ENCODE data around the gene OPCML.

GRCh38 chr11:133065847-133066485, 466.3 kb downstream of the OPCML start:
- TF ChIP-seq CTCF (IDR thresholded peaks at IDR 0.05; ENCODE audit: insufficient read depth, low read length) = no peak
- TF ChIP-seq GABPA (IDR thresholded peaks at IDR 0.05; ENCODE audit: low read depth) = no peak
- TF ChIP-seq REST (IDR thresholded peaks at IDR 0.05; ENCODE audit: insufficient replicate concordance, low read depth) = no peak
- no peak for TF ChIP-seq POLR2AphosphoS5 (IDR thresholded peaks at IDR 0.05; ENCODE audit: low read depth)

Data from HL-60 (cell line).